Sigmoid colon (tissue), 4 donors: ENCODE data around the gene RAP1A.

Source experiments
- CTCF ChIP-seq, 4 experiments: fragments of 450-650 bp in 3 of 4; fragments of 200-600 bp in 1 of 4; IDR thresholded peaks; one replicate each; pipeline ENCODE4 v1.5.1; 2016 to 2019; ENCODE audit warnings: antibody characterized with exemption in 4 of 4, mild to moderate bottlenecking in 3 of 4, moderate library complexity in 2 of 4
- EP300 ChIP-seq, 4 donors: sonication (generic); formaldehyde crosslinking; IDR thresholded peaks; one replicate each; pipeline ENCODE4 v1.6.1; 2017; ENCODE audit warnings: antibody characterized with exemption in 4 of 4
- POLR2AphosphoS5 ChIP-seq, 4 donors: sonication (generic); formaldehyde crosslinking; IDR thresholded peaks; one replicate each; pipeline ENCODE4 v1.6.1; 2017; ENCODE audit warnings: antibody characterized with exemption in 4 of 4

GRCh38 chr1:111704776-111705175, 85.2 kb downstream of the RAP1A start:
- TF ChIP-seq CTCF (IDR thresholded peaks at IDR 0.05): no peak
- no peak for TF ChIP-seq POLR2AphosphoS5 (IDR thresholded peaks at IDR 0.05)
- no peak for TF ChIP-seq EP300 (IDR thresholded peaks at IDR 0.05)
